Fibroblast of skin of scalp (primary cell): Measurements from ENCODE around the gene SPDEF.

Source experiments
- DNase-seq: peaks from one replicate; pipeline ENCODE4 v3.0.0-alpha.2; 2013

SPDEF gene

GRCh38 chr6:34583861-34584604, 27.9 kb upstream of the SPDEF start:
- no peak for DNase-seq

- no peak for DNase-seq
Observed at GRCh38 chr6:34583461-34583860, 27.3 kb upstream of the SPDEF start.

- DNase-seq = no peak
Observed at GRCh38 chr6:34581561-34581920, 25.4 kb upstream of the SPDEF start.

GRCh38 chr6:34580707-34581560, 24.8 kb upstream of the SPDEF start:
- DNase-seq = no peak

- no peak for DNase-seq
Observed at GRCh38 chr6:34578445-34579262, 22.5 kb upstream of the SPDEF start.

GRCh38 chr6:34576286-34576955, 20.3 kb upstream of the SPDEF start:
- DNase-seq = no peak

- DNase-seq = no peak
Observed at GRCh38 chr6:34575326-34575725, 19.2 kb upstream of the SPDEF start.

- DNase-seq = no peak
Observed at GRCh38 chr6:34574647-34575293, 18.6 kb upstream of the SPDEF start.

GRCh38 chr6:34573567-34574183, 17.5 kb upstream of the SPDEF start:
- no peak for DNase-seq

GRCh38 chr6:34572585-34572984, 16.5 kb upstream of the SPDEF start:
- DNase-seq = no peak

- DNase-seq = no peak
Observed at GRCh38 chr6:34572021-34572420, 15.9 kb upstream of the SPDEF start.

GRCh38 chr6:34571388-34571787, 15.3 kb upstream of the SPDEF start:
- DNase-seq = no peak

GRCh38 chr6:34570066-34570833, 14.1 kb upstream of the SPDEF start:
- no peak for DNase-seq

GRCh38 chr6:34569361-34569973, 13.3 kb upstream of the SPDEF start:
- DNase-seq = no peak

GRCh38 chr6:34568341-34569201, 12.4 kb upstream of the SPDEF start:
- no peak for DNase-seq

- no peak for DNase-seq
Observed at GRCh38 chr6:34566830-34567546, 10.9 kb upstream of the SPDEF start.

GRCh38 chr6:34565722-34566137, 9.6 kb upstream of the SPDEF start:
- DNase-seq = no peak

- DNase-seq = no peak
Observed at GRCh38 chr6:34564181-34564580, 8.1 kb upstream of the SPDEF start.

GRCh38 chr6:34563513-34563870, 7.4 kb upstream of the SPDEF start:
- no peak for DNase-seq
